ENCODE measurements around the gene KRTAP5-6. TPM values are rescaled to one million over a fixed set of nuclear protein-coding genes. Genes with fewer than 3 reads are reported as not detected.

The KRTAP5-6 gene
- total RNA-seq, 1 donor from 2014 or later = not detected

DNA sequence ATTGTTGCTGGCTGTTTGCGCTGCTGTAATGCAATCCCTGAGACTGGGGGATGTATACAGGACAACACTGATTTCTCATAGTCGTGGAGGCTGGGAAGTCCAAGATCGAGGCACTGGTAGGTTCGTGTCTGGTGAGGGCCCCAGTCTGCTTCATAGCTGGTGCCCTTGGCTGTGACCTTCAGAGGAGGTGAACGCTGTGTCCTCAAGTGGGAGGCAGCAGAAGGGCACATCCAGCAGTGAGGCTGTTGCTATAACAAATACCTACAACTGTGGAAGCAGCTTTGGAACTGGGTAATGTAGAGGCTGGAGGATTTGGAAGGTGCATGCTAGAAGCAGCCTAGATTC, 46.1 kb upstream of the KRTAP5-6 start:
- no peaks in the 10 kb centered on the region for H3K9me3 ChIP-seq
- H3K27me3 ChIP-seq = no peaks in the 10 kb centered on the region
- TF ChIP-seq POLR2A (IDR thresholded peaks at IDR 0.05) (no peak), POLR2AphosphoS5 (IDR thresholded peaks at IDR 0.05; ENCODE audit: insufficient read depth in 1 of 2, low read depth in 1 of 2) (no peak)
- TF ChIP-seq, protein P1, sequence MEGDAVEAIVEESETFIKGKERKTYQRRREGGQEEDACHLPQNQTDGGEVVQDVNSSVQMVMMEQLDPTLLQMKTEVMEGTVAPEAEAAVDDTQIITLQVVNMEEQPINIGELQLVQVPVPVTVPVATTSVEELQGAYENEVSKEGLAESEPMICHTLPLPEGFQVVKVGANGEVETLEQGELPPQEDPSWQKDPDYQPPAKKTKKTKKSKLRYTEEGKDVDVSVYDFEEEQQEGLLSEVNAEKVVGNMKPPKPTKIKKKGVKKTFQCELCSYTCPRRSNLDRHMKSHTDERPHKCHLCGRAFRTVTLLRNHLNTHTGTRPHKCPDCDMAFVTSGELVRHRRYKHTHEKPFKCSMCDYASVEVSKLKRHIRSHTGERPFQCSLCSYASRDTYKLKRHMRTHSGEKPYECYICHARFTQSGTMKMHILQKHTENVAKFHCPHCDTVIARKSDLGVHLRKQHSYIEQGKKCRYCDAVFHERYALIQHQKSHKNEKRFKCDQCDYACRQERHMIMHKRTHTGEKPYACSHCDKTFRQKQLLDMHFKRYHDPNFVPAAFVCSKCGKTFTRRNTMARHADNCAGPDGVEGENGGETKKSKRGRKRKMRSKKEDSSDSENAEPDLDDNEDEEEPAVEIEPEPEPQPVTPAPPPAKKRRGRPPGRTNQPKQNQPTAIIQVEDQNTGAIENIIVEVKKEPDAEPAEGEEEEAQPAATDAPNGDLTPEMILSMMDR (IDR thresholded peaks at IDR 0.05) = no peak
- intact Hi-C loops (cut with DNase I) = loop anchor here (10.0 kb wide), 1 partner anchor 504 kb away; no protein-coding TSS in a partner anchor
- H3K4me1 ChIP-seq = peaks cover 9% of the 10 kb centered on the region
- no peak overlapping the region for H3K4me3 ChIP-seq
- H3K27ac ChIP-seq = no peak overlapping the region
- H3K36me3 ChIP-seq = no peaks in the 10 kb centered on the region
- no peak for DNase-seq (ENCODE audit: extremely low spot score in 2 of 2)

DNA sequence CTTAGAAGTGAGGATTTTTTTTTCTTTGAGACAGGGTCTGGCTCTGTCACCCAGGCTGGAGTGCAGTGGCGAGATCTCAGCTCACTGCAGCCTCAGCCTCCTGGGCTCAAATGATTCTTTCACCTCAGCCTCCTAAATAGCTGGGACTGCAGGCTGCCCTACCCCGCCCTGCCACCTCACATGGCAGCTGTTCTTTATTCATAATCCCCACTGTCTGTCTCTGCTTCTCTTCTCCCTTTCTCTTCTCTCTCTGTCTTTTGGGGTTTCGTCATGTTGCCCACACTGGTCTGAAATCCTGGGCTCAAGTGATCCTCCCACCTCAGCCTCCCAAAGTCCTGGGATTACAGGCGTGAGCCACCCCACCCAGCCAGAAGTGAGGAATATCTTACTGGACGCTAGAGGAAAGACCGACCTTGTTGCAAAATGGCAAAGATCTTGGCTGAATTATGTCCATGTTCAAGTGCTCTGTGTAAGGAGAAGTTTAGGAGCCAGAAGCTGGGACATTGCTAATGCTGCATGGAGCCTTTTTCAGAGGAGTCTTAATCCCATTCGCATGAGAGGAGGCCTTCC, 45.5 kb upstream of the KRTAP5-6 start:
- H3K4me3 ChIP-seq = no peak overlapping the region
- no peak overlapping the region for H3K27ac ChIP-seq
- no peaks in the 10 kb centered on the region for H3K36me3 ChIP-seq
- H3K9me3 ChIP-seq = no peaks in the 10 kb centered on the region
- no peak for DNase-seq (ENCODE audit: extremely low spot score in 2 of 2)
- peaks cover 9% of the 10 kb centered on the region for H3K4me1 ChIP-seq
- no peaks in the 10 kb centered on the region for H3K27me3 ChIP-seq
- intact Hi-C loops (cut with DNase I) = loop anchor here (10.0 kb wide), 1 partner anchor 503 kb away; no protein-coding TSS in a partner anchor
- no peak for TF ChIP-seq POLR2A (IDR thresholded peaks at IDR 0.05)
- TF ChIP-seq, protein P1 (IDR thresholded peaks at IDR 0.05) = no peak
- TF ChIP-seq POLR2AphosphoS5 (IDR thresholded peaks at IDR 0.05; ENCODE audit: insufficient read depth in 1 of 2, low read depth in 1 of 2) = no peak

DNA sequence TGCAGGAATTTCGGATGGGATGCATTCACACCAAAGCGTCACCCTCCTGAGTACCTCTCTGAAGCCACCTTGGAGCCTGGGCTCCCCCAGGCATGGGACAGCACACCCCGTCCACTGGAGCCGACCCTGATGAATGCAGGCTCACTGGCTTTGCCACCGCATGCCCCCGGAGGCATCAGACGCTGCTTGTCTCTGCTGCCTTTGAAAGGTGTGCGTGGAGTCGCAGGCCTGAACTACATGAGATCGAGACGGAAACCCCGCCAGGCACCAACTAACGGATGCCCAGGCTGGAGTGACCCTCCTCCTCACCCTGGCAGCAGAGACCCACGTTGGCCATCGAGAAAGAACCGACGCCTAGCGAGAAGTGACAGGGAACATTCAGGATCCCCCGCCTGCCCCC, 45.0 kb upstream of the KRTAP5-6 start:
- no peak overlapping the region for H3K4me3 ChIP-seq
- TF ChIP-seq POLR2A (IDR thresholded peaks at IDR 0.05) (no peak), POLR2AphosphoS5 (IDR thresholded peaks at IDR 0.05; ENCODE audit: insufficient read depth in 1 of 2, low read depth in 1 of 2) (no peak)
- TF ChIP-seq, protein P1 (IDR thresholded peaks at IDR 0.05) = no peak
- H3K36me3 ChIP-seq = no peaks in the 10 kb centered on the region
- no peaks in the 10 kb centered on the region for H3K27me3 ChIP-seq
- no peaks in the 10 kb centered on the region for H3K9me3 ChIP-seq
- no peak overlapping the region for H3K27ac ChIP-seq
- intact Hi-C loops (cut with DNase I) = loop anchor here (10.0 kb wide), 1 partner anchor 503 kb away; no protein-coding TSS in a partner anchor
- DNase-seq (ENCODE audit: extremely low spot score in 2 of 2) = no peak
- H3K4me1 ChIP-seq = peaks cover 9% of the 10 kb centered on the region

DNA sequence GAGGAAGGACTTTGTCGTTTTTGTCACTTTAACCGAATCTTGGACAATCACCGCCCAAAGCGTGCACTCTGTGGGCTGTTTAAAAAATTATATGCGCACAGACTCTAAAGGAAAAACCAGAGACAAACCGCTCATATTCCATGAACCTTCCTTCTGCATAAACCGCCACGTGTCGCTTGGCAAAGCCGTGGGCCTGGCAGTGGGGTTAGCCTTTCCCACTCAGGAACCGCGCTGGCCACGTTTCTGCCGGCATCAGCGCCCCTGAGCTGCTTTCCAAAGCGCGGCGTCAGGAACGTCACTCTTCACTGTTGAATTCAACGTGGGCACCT, 44.6 kb upstream of the KRTAP5-6 start:
- Histone ChIP-seq H3K4me3 (no peak overlapping the region), H3K27ac (no peak overlapping the region), H3K9me3 (no peaks in the 10 kb centered on the region), H3K36me3 (no peaks in the 10 kb centered on the region), H3K4me1 (peaks cover 9% of the 10 kb centered on the region), H3K27me3 (no peaks in the 10 kb centered on the region)
- intact Hi-C loops (cut with DNase I) = loop anchor here (10.0 kb wide), 1 partner anchor 502 kb away; no protein-coding TSS in a partner anchor
- TF ChIP-seq, protein P1 (IDR thresholded peaks at IDR 0.05) = no peak
- TF ChIP-seq POLR2A (IDR thresholded peaks at IDR 0.05) (no peak), POLR2AphosphoS5 (IDR thresholded peaks at IDR 0.05; ENCODE audit: insufficient read depth in 1 of 2, low read depth in 1 of 2) (no peak)
- no peak for DNase-seq (ENCODE audit: extremely low spot score in 2 of 2)

DNA sequence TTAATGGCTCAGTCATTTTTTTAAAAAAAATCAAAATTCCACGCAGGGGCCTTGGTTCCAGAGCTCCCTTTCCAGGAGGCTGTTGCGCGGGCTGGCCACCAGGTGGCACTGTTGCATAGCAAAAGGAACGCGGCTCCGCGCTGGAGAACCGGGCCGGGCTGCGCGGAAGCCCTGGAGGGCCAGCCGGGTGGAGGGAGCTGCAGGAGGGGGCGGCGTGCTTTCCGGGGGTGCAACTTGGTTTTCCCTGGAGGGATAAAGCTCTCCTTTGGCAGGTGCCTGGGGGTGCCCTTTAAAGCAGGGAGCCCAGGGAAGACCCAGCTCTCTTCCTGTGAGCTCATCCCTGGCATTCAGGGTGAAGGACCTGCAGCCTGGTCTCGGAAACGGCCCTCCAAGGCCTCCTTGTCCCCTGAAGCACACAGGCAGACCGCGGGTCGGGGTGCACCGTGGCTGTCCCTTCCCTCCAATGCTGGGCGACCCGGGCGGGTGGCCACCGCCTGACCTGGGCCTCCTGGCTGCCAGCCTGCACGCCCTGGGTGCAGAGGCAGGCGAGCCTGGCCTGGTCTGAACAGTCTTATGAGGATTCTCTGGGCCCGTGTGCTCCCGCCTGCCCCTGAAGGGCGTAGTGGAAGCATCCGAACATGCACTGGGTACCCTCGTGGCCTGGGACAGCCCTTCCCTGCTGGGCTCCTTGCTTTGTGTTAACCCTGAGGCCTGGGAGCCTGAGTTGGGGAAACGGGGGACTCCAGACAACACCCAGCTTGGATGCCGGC, 44.0 kb upstream of the KRTAP5-6 start:
- Histone ChIP-seq H3K4me3 (no peak overlapping the region), H3K27me3 (no peaks in the 10 kb centered on the region), H3K9me3 (no peaks in the 10 kb centered on the region), H3K27ac (no peak overlapping the region), H3K36me3 (no peaks in the 10 kb centered on the region), H3K4me1 (peaks cover 9% of the 10 kb centered on the region)
- no peak for DNase-seq (ENCODE audit: extremely low spot score in 2 of 2)
- TF ChIP-seq, protein P1 (IDR thresholded peaks at IDR 0.05) = peak; percentile 87 to 99 (median 98)
- TF ChIP-seq POLR2A (IDR thresholded peaks at IDR 0.05) = no peak
- intact Hi-C loops (cut with DNase I) = loop anchor here (10.0 kb wide), 1 partner anchor 502 kb away; no protein-coding TSS in a partner anchor

All from vagina (tissue), 2 donors.